Activated naive CD8-positive, alpha-beta T cell (primary cell): ENCODE measurements around the gene FADS2.
A peak's percentile ranks its signal among the peaks of the same experiment; 100 is the strongest.

Source experiments
- H3K27ac Mint-ChIP-seq: one replicate; pipeline ENCODE4 v1.8.0; 2021; ENCODE audit warnings: mixed read lengths
- H3K27me3 Mint-ChIP-seq: one replicate; pipeline ENCODE4 v1.8.0; 2021; ENCODE audit warnings: mixed read lengths
- H3K36me3 Mint-ChIP-seq: one replicate; pipeline ENCODE4 v1.8.0; 2021; ENCODE audit warnings: mixed read lengths
- H3K4me1 Mint-ChIP-seq: one replicate; pipeline ENCODE4 v1.8.0; 2021; ENCODE audit warnings: low read depth, mixed read lengths
- H3K4me3 Mint-ChIP-seq: one replicate; pipeline ENCODE4 v1.8.0; 2021; ENCODE audit warnings: mild to moderate bottlenecking, mixed read lengths
- H3K9me3 Mint-ChIP-seq: one replicate; pipeline ENCODE4 v1.8.0; 2021; ENCODE audit warnings: low read depth, mixed read lengths

Gene FADS2

DNA sequence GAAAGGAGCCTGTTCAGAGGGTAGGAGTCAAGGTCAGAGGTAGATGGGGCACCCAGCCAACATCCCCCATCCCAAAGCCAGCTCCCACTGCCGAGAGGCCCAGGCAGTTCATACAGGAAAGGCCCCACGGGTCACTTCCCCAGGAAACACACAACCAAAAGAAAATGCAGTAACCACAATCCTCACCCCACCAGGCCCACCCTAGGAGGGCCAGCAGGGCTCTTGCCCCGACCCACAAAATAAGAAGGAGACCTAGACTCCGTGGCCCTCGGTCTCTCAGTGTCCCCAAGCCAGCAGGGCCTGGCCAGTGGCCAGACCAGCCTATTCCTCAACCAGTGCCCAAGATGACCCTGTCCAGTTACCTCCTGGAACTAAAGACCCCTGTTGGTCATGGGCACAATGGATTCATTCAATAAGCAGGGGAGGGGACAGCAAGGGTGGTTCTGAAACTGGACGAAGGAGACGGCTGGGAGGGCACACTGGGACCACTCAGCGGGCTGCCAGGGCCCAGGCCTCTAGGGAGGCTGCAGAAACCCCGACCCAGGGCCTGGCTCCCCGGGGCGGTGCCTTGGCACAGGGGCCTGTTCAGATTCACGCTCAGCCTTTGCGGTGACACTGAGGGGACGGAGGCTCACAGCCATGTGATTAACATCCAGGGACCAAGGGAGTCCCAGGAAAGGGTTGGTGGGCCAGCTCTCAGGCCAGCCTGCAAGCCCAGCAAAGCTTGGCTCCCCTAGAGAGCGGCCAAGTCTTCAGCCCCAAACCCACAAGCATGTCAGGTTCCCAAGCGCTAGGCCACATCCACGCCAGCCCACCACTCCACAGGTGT, 83.8 kb downstream of the FADS2 start:
- H3K4me3 Mint-ChIP-seq, result no peak overlapping the region
- H3K9me3 Mint-ChIP-seq, result no peaks in the 10 kb centered on the region
- H3K36me3 Mint-ChIP-seq, result no peaks in the 10 kb centered on the region
- no peak overlapping the region for H3K27ac Mint-ChIP-seq
- peaks cover 13% of the 10 kb centered on the region for H3K27me3 Mint-ChIP-seq
- H3K4me1 Mint-ChIP-seq, result no peaks in the 10 kb centered on the region

DNA sequence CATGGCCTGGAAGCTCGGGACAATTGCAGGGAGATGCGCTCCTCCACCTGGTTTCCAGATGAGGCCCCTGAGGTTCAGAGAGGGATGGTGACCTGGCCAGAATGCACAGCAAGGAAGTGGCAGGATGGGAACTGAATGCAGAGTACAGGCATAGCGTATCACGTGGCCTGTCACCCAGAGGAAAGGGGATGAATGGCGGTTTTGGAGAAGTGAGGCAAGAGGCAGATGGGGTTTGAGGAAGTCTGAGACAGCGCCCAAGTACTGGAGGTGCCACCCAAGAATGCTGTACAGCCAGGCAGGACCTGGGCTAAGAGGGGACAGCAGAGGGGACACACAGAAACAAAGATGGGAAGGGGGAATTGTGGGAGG, 84.4 kb downstream of the FADS2 start:
- H3K27ac Mint-ChIP-seq, result no peak overlapping the region
- no peaks in the 10 kb centered on the region for H3K4me1 Mint-ChIP-seq
- no peaks in the 10 kb centered on the region for H3K36me3 Mint-ChIP-seq
- no peak overlapping the region for H3K4me3 Mint-ChIP-seq
- peaks cover 13% of the 10 kb centered on the region for H3K27me3 Mint-ChIP-seq
- no peaks in the 10 kb centered on the region for H3K9me3 Mint-ChIP-seq

DNA sequence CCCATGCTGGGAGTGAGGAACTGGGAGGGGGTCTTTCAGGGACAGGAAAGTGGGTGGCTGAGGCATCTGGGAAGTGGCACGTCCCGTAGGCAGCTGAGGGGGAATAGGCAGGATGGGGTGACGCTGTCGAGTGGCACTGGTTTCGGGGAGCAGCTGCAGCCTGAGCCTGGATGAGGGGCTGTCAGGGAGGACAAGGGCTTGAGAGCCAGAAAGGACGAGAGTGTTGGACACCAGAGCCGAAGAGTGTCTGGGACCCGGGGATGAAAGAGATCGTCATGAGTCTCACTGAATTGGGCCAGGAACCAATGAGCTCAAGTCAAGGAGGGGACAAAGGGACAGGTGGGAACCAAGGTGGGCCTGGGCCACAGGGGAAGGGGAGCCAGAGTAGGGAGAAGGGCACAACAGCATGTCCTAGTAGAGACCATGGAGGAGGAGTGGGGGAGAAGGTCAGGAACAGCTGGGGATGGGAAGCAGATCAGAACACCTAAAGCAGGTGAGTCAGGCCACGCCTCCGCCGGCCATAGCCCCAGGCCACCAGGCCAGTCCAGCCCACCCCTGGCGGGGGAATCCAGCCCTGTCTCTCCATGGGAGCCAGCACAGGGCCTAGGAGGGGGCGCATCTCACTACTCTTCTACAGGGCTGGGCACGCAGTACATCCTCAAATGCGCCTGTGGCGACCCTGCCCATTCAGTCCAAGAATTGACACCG, 85.0 kb downstream of the FADS2 start:
- Mint-ChIP-seq H3K36me3 (no peaks in the 10 kb centered on the region), H3K9me3 (no peaks in the 10 kb centered on the region), H3K4me1 (peaks cover 5% of the 10 kb centered on the region), H3K27me3 (peaks cover 18% of the 10 kb centered on the region), H3K27ac (no peak overlapping the region), H3K4me3 (no peak overlapping the region)

DNA sequence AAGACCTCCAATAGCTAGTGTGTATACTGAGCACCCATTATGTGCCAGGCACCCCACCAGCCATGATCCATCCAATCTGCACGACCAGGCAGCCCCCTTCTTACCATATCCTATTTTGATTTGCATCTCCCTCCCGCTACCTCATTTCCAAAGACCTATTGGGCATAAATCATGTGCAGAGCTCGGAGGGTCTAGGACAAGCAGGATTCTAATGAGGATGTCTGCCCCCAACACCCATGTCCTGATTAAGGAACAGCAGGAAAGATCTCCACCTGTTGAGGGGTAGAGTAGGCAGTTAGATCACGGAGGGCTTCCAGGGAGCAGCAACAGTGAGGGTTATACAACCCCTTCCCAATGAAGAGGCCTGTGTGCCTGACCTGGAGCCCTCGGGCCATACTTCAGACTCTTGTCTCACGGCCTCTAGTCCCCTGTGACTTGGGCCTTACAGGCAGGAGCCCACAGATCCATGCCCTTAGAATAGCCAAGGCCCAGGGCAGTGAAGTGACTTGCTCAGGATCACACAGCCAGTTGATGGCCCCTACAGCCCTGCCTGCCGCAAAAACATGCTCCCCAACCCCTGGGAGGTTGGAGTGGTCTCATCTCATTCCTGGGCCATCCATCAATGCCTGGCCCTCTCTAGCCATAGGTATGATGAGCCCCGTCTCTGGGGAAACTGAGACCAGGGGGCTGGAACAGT, 85.7 kb downstream of the FADS2 start:
- Mint-ChIP-seq H3K9me3 (no peaks in the 10 kb centered on the region), H3K27ac (no peak overlapping the region), H3K36me3 (no peaks in the 10 kb centered on the region), H3K27me3 (peaks cover 26% of the 10 kb centered on the region), H3K4me3 (no peak overlapping the region), H3K4me1 (peaks cover 8% of the 10 kb centered on the region)

DNA sequence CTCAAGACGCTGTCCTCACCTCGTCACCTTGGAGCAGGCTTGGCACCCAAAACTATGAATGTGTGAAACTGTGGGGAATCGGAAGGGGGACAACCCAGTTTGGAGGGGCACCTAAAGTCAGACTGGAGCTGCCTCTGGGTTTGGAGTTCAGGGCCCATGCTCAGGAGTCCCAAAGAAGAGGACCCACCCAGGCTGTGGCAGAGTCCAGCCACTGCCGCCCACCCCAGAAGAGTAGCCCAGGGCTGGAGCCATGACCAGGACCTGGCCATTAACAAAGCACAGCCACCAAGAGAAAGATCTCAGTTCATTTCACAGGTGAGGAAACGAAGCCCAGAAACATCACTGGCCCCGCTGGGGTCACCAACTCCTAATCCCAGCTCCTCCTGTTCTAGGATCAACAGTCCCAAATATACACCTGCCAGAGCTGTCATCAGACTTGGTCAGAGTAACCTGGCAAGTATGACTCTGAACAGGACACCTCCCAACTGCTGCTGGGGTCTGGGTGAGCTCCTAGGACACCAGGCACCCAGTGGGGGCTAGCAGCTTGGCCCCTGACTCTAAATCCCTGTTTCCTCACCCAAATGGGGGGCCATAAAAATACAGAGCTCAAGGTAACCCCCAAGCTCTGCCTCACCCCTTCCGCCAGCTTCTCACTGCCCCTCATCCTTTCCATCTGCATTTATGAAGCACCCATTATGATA, 86.5 kb downstream of the FADS2 start:
- Mint-ChIP-seq H3K27me3 (peaks cover 29% of the 10 kb centered on the region), H3K4me1 (peaks cover 8% of the 10 kb centered on the region), H3K4me3 (no peak overlapping the region)

DNA sequence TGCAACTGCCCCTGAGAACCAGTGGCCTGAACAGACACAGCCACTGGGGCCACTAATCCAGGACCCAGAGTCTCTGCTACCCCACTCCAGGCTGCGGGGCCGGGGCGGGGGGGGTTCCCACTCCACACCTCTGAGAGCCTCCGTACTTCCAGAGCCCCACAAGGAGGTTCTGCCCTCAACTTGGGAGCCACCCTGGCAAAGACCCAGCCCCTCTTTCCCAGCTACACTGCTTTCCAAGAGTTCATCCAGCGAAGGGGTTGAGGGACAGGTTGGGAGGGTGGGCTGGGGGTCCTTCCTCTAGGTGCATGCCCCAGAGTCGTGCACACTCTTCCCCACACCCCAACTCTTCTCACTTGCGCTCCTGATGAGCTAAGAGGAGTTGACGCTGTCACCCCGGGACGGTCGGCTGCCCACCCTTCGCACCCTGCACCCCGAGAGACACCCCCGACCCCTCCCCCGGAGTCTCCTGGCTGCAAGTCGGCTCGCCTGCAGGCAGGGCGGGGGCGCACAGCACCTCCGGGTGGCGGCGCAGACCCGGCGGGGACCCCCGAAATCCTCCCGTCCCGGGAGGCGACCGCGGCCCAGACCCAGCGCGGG, 88.7 kb downstream of the FADS2 start:
- Mint-ChIP-seq H3K9me3 (no peaks in the 10 kb centered on the region), H3K27me3 (peaks cover 38% of the 10 kb centered on the region), H3K36me3 (no peaks in the 10 kb centered on the region), H3K4me3 (peak overlapping the region; percentile 42), H3K4me1 (peaks cover 8% of the 10 kb centered on the region), H3K27ac (no peak overlapping the region)

More for the DNA sequence above, 86.5 kb downstream of the FADS2 start:
- Mint-ChIP-seq H3K9me3 (no peaks in the 10 kb centered on the region), H3K36me3 (no peaks in the 10 kb centered on the region), H3K27ac (no peak overlapping the region)
